HL-60 (cell line): ENCODE data around the gene SSC5D.

ENCODE experiments used
- DNase-seq, 2 experiments: peaks; one replicate each; pipeline ENCODE4 v3.0.0-alpha.2; 2010 to 2020; ENCODE audit warnings: low read depth in 1 of 2, low spot score in 1 of 2
- H3K27ac ChIP-seq: fragments of 250-450 bp; sonication (Bioruptor Pico); replicated peaks from 2 replicates; pipeline ENCODE4 v1.5.1; 2020; ENCODE audit warnings: mild to moderate bottlenecking, moderate library complexity
- H3K27me3 ChIP-seq: fragments of 250-450 bp; sonication (Bioruptor Pico); 2 replicates; pipeline ENCODE4 v1.5.1; 2021; ENCODE audit warnings: mild to moderate bottlenecking, moderate library complexity; ENCODE audit not compliant: insufficient read depth, poor library complexity, severe bottlenecking
- H3K4me3 ChIP-seq: replicated peaks from 2 replicates; pipeline ENCODE4 v1.5.1; 2011; ENCODE audit warnings: mild to moderate bottlenecking, control low read depth, low read length; ENCODE audit not compliant: insufficient read depth
- CTCF ChIP-seq: IDR thresholded peaks from one replicate; pipeline ENCODE4 v1.5.1; 2011; ENCODE audit warnings: low read length, control low read depth, inconsistent platforms; ENCODE audit not compliant: insufficient read depth
- GABPA ChIP-seq: IDR thresholded peaks from 2 replicates; pipeline ENCODE4 v1.6.1; 2012; ENCODE audit warnings: low read depth
- POLR2AphosphoS5 ChIP-seq: IDR thresholded peaks from 2 replicates; pipeline ENCODE4 v1.6.1; 2012; ENCODE audit warnings: low read depth
- REST ChIP-seq: IDR thresholded peaks from 2 replicates; pipeline ENCODE4 v1.6.1; 2012; ENCODE audit warnings: low read depth; ENCODE audit not compliant: insufficient replicate concordance
- SPI1 ChIP-seq: IDR thresholded peaks from 2 replicates; pipeline ENCODE4 v1.6.1; 2012; ENCODE audit warnings: low read depth, mild to moderate bottlenecking, borderline replicate concordance

SSC5D gene

DNA sequence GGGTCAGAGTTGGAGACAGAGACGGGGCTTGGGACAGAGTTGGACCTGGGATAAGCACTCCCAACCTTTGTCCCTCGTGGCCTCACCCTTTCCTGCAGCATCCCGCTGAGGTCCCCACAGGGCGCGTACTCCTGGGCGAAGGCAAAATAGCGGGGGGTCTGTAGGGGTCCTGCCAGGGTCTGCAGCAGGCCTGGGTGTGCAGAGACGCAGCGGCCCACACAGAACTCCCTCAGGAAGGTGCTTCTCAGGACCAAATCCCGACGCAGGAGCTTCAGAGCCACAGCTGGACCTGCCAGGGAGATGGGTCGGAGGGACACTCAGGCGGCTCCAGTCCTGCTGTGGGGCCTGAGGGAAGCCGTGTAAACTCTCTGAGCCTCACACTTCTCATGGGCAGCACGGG is 55.8 kb downstream of the SSC5D start:
- Histone ChIP-seq H3K27ac (no peak overlapping the region), H3K27me3 (peaks cover 7% of the 10 kb centered on the region), H3K4me3 (no peak overlapping the region)
- TF ChIP-seq GABPA: no peak
- TF ChIP-seq CTCF: no peak
- no peak for TF ChIP-seq POLR2AphosphoS5
- TF ChIP-seq REST: no peak
- no peak for TF ChIP-seq SPI1
- DNase-seq: no peak

DNA sequence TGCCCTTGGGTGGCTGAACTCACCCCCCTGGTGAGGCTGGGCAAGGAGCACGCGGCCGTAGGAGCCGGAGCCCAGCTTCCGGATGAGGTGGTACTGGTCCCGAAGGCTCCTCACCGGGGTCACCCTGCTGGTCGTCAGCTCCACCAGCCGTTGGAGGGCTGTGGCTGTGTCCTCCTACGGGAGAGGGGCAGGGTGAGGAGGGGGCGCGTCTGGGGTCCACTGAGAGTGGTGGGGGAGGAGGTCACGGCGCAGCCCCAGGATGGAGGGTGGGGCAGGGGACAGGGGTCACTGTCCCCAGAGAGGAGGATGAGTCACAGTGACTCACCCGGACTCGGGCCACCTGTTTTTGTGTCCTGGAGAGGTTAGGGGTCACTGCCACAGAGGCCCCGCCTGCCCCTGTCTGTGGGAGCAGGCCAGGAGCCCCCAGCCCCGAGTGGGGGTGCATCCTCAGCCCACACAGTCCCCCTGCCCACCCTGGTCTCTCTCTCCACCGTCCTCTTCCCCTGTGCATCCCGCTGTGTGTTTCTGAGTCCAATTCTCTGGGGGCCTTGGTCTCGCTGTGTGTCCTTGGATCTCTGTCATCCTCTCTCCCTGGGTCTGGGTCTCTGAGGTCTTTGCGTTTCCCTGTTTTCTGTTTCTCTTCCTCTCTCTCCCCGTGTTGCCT is 56.7 kb downstream of the SSC5D start:
- Histone ChIP-seq H3K27ac (no peak overlapping the region), H3K4me3 (no peak overlapping the region), H3K27me3 (peaks cover 9% of the 10 kb centered on the region)
- TF ChIP-seq REST (no peak), POLR2AphosphoS5 (no peak), SPI1 (no peak), GABPA (no peak), CTCF (no peak)
- no peak for DNase-seq

- no peak within 1 kb of the TSS for H3K27ac ChIP-seq
- H3K4me3 ChIP-seq: no peak within 1 kb of the TSS
- H3K27me3 ChIP-seq: peaks cover 10% of the 10 kb centered on the region
- DNase-seq: no peak
- no peak for TF ChIP-seq CTCF
- no peak for TF ChIP-seq POLR2AphosphoS5
- no peak for TF ChIP-seq SPI1
- TF ChIP-seq GABPA: no peak
- no peak for TF ChIP-seq REST
Observed at GRCh38 chr19:55545443-55545842, 57.2 kb downstream of the SSC5D start, which contains the start of gene SBK3. TSS of gene SBK3 (minus strand) at chr19:55545543. CDS start at chr19:55545543, 0 bp downstream.
